ENCODE results near the gene DGCR6.
"Not testable (repeated sequence)": the region's sequence is repeated elsewhere in the genome, so short reads cannot be mapped to it uniquely, and the experiment has no call there.

DGCR6 gene

DNA sequence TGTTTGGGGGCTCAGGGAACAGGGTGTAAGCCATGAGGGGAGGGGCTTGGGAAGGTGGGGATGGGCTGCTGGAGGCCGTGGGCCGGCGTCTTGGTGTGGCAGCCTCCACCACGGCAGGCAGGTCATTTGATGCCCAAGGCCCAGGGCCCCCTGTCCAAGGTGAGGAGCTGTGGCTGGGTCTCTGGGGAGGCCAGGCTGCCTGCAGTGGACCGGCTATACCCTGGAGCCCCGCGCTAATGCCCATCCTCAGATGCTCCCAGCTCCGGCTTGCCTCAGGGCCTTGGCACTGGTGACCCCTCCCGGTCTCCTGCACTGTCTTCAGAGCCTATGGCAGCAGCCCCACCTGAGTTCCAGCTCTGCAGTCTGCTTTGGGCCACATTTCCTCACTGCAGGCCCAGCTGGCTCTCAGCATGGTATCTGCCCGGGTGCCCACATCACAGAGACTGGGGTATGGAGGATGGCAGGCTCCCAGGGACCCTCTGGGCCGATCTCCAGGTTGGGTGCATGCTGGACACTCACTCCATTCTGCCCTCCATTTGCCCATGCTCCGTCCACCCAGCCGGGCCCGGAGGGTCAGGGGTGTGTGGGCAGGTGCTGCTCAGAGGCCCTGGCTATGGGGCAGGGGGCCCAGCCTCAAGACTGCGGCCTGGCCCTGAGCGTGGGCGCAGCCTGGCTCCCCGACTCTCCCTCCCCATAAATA is 51.7 kb downstream of the DGCR6 start:
- not testable (repeated sequence) for H3K27me3 ChIP-seq (ENCODE audit: control insufficient read depth, insufficient read depth, low read length); H3K9me3 ChIP-seq (ENCODE audit: control insufficient read depth, low read length); H3K36me3 ChIP-seq (ENCODE audit: control insufficient read depth, insufficient read depth, low read length); H3K4me3 ChIP-seq (ENCODE audit: low read length); H3K4me1 ChIP-seq (ENCODE audit: control insufficient read depth, insufficient read depth, low read length); H3K9ac ChIP-seq (ENCODE audit: low read length)

DNA sequence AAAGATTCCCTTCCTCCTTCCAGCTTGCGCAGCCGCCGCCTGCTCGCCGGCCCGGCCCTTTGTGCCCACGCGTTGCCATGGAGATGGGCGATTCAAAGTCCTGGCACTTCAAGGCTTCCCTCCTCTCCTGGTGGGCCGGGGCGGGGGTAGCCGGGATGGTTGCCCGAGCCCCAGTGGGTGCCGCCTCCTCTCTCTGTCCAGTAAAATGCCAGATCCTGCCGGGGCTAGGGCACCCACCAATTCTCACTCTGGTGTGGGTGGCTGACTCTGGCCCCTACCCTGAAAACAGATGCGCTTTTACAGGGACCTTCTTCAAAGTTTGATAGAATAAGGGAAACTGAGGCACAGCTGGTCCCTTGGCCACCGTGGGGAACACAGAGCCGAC is 52.2 kb downstream of the DGCR6 start:
- H3K9ac ChIP-seq (ENCODE audit: low read length); H3K27me3 ChIP-seq (ENCODE audit: control insufficient read depth, insufficient read depth, low read length); H3K4me1 ChIP-seq (ENCODE audit: control insufficient read depth, insufficient read depth, low read length); H3K4me3 ChIP-seq (ENCODE audit: low read length); H3K36me3 ChIP-seq (ENCODE audit: control insufficient read depth, insufficient read depth, low read length); H3K9me3 ChIP-seq (ENCODE audit: control insufficient read depth, low read length): not testable (repeated sequence)

GRCh38 chr22:18958738-18959137 is 52.6 kb downstream of the DGCR6 start:
- H3K27me3 ChIP-seq (ENCODE audit: control insufficient read depth, insufficient read depth, low read length); H3K36me3 ChIP-seq (ENCODE audit: control insufficient read depth, insufficient read depth, low read length); H3K4me1 ChIP-seq (ENCODE audit: control insufficient read depth, insufficient read depth, low read length); H3K4me3 ChIP-seq (ENCODE audit: low read length); H3K9me3 ChIP-seq (ENCODE audit: control insufficient read depth, low read length); H3K9ac ChIP-seq (ENCODE audit: low read length): not testable (repeated sequence)

DNA sequence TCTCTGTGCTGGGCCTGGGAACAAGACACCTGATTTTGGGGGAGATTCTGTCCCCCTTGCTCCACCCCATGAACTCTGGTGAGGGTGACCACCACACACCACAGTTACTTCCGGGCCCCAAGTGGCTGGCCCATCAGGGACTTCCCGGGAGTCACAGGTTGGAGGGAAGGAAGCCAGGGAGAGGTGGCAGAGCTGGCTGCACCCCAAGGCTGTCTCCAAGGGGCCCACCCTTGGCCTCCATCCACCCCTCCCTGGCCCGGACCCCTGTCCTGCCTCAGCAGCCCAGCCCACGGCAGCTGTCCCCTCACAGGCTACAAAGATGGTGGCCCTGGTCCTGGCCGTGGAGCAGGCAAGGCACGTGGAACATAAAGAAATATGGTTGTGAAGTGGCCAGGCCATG is 53.1 kb downstream of the DGCR6 start:
- H3K9me3 ChIP-seq (ENCODE audit: control insufficient read depth, low read length); H3K36me3 ChIP-seq (ENCODE audit: control insufficient read depth, insufficient read depth, low read length); H3K4me3 ChIP-seq (ENCODE audit: low read length); H3K9ac ChIP-seq (ENCODE audit: low read length); H3K27me3 ChIP-seq (ENCODE audit: control insufficient read depth, insufficient read depth, low read length); H3K4me1 ChIP-seq (ENCODE audit: control insufficient read depth, insufficient read depth, low read length): not testable (repeated sequence)

DNA sequence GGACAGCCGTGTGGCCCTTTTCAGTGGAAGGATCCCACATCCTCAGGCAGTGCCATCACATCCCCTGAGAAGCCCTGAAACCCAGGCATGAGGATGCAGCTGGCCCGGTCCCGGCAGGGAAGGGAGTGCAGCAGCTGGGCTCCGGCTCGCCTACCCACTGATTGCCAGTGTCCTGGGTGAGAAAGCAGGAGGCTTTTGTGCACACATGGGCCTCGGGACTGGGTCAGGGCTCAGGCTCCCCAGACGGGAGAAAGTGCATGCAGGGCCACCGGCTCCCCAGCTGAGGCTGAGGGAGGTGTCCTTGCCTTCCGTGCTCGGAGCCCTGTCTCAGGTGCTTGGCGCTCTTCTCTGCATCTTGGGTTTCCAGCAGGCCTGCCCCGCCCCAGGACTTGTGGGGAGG is 53.6 kb downstream of the DGCR6 start:
- H3K27me3 ChIP-seq (ENCODE audit: control insufficient read depth, insufficient read depth, low read length); H3K9ac ChIP-seq (ENCODE audit: low read length); H3K9me3 ChIP-seq (ENCODE audit: control insufficient read depth, low read length); H3K4me3 ChIP-seq (ENCODE audit: low read length); H3K4me1 ChIP-seq (ENCODE audit: control insufficient read depth, insufficient read depth, low read length); H3K36me3 ChIP-seq (ENCODE audit: control insufficient read depth, insufficient read depth, low read length): not testable (repeated sequence)

- H3K36me3 ChIP-seq (ENCODE audit: control insufficient read depth, insufficient read depth, low read length); H3K27me3 ChIP-seq (ENCODE audit: control insufficient read depth, insufficient read depth, low read length); H3K4me3 ChIP-seq (ENCODE audit: low read length): not testable (repeated sequence)
These were observed 54.2 kb downstream of the DGCR6 start for GRCh38 chr22:18960166-18960820.

DNA sequence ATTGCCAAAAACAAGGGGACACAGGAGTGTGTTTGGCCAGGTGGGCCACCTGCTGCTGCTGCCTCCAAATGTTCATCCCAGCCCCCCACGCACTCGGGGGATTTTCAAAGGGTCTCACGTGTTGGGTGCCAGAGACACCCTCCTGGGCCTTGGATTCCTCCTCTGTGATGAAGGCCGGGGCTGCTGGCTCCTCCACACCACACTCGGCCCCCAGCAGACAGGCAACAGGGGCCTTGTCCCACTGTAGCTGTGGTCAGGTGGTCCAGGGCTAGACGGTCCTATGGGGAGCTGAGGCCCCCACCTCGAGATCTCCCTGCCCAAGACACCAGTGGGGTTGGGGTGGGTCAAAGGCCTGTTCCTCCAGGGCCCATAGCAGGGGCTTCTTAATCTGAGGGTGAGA is 55.1 kb downstream of the DGCR6 start:
- H3K4me3 ChIP-seq (ENCODE audit: low read length); H3K9me3 ChIP-seq (ENCODE audit: control insufficient read depth, low read length); H3K27me3 ChIP-seq (ENCODE audit: control insufficient read depth, insufficient read depth, low read length); H3K4me1 ChIP-seq (ENCODE audit: control insufficient read depth, insufficient read depth, low read length); H3K36me3 ChIP-seq (ENCODE audit: control insufficient read depth, insufficient read depth, low read length); H3K9ac ChIP-seq (ENCODE audit: low read length): not testable (repeated sequence)

More at GRCh38 chr22:18960166-18960820, 54.2 kb downstream of the DGCR6 start:
- not testable (repeated sequence) for H3K4me1 ChIP-seq (ENCODE audit: control insufficient read depth, insufficient read depth, low read length); H3K9me3 ChIP-seq (ENCODE audit: control insufficient read depth, low read length); H3K9ac ChIP-seq (ENCODE audit: low read length)
